Measurements from ENCODE around the gene SLC24A3.
"Not testable (repeated sequence)": the region's sequence is repeated elsewhere in the genome, so short reads cannot be mapped to it uniquely, and the experiment has no call there.

The SLC24A3 gene

DNA sequence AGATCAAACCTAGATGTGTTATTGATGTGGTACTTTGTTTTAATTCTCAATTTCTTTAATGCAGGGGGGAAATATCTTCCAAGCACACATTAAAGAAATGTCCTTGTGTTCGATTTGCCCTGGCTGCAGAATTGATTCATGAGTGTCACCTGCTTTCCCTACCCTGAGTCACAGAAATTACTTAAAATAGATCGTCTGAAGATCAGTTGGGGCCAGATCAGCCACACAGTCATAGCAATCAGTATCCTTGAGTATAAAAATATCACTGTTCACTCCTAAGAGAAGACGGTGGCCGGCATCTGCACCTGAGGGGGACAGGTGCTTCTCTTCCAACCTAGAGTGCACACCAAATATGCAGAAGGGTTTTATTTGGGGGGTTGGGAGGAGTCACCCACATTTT lies 430.4 kb downstream of the SLC24A3 start:
- no peak for DNase-seq

DNA sequence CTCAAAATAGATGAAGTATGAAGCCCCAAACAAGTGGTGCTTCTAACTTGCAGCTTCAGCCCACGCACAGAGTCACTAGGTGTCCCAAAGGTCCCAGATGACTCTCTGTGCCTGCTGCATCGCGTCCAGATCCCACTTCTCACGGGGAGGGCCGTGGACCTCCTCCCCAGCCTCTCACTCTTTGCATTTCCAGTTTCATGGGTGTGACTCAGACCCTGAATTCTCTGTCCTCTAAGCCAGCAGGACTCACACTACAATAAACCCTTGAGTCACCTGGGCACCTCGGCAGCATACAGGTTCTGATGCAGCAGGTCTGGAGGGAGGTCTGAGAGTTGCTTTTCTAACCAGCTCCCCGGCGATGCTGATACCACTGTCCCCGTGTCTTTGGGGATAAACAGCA lies 431.6 kb downstream of the SLC24A3 start:
- no peak for DNase-seq

DNA sequence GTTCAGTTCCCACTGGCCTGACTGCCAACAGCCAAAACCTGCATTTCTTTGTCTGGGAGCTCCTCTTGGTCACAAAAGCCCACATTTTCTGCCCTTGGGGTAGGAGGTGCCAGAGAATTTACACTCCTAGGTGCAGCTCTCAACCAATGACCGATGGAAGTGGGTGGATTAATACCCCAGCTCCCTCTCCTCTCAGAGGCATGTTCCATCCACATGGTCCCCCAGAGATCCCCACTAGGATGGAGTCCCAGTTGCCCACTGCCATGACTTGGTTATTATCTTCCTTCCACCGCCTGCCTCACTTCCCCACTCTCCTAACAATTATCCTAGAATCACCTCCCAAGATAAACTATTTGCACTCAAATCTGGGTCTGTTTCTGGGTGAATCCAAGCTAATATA lies 434.5 kb downstream of the SLC24A3 start:
- DNase-seq: no peak

DNA sequence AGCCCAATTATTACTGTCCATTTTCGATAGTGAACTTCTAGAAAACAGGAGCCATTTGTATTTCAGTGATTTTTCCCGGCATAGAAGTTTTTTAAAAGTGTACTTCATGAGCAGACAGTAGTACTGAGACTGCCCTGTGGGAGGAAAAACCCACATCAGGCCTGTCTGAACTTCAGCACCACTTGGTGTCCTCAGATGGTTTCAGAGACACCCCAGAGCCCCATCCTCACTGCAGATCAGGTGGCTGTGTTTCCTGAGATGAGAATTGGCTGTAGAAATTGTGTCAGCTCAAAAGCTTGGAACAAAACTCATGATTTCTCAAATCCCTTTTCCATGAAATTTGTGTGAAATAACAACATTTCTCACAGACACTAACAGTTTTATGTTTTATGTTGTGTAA lies 435.6 kb downstream of the SLC24A3 start:
- DNase-seq: no peak

DNA sequence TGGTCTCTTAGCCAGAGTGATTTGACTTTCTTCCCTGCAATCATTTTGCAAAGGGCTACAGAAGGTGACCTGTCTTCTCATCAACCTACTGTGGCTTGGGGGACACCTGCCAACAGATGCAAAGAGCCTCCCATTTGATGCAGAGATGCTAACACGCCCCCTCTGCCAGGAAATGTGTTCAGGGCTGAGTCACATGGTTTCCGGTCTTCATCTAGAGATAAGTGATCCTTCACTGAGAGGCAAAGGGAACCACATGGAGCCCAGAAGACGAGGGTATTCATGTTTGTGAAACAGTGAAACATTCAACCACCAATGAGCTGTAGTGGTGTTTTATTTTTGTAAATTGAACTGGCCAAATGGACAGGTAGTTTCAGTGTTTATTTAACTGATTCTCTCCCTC lies 436.6 kb downstream of the SLC24A3 start:
- no peak for DNase-seq

DNA sequence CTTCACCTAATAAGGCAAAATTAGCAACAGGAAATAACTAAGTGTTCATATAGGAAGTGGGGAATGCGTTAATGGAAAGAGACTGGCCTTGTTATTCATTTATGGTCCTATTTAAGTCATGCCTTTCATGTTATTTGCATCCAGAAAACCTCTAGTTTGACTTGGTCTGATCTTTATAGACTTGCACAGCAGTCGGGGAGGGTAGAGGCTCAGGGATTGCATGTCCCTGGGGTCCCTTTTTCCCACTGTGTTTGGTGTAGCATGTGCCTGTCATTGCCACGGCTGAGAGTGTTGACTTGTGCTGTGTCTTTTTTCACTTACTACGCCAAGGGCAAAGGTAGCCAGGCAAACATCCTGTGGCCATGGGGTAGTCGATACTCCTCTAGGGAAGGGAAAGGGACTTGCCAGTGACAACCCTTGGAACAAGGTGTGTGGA lies 440.2 kb downstream of the SLC24A3 start:
- DNase-seq: no peak

DNA sequence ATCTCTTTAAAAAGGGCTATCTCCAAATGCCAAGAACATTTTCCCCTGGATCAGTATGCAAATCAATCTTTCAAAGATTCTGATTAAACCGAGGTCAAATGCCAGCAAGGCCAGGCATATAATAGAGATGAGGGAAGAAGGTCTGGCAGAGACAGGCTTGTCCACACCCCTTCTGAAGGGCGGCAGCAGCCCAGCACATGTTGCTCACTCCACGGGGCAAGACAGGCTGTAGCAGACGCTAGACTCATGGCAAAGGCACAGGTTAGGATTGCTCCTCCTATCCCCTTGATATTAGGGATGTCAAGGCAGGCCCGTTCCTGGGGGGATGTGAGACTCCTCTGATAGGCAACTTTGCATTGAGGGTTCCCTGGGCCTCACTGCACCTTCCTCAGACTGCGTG lies 440.9 kb downstream of the SLC24A3 start:
- DNase-seq: no peak

DNA sequence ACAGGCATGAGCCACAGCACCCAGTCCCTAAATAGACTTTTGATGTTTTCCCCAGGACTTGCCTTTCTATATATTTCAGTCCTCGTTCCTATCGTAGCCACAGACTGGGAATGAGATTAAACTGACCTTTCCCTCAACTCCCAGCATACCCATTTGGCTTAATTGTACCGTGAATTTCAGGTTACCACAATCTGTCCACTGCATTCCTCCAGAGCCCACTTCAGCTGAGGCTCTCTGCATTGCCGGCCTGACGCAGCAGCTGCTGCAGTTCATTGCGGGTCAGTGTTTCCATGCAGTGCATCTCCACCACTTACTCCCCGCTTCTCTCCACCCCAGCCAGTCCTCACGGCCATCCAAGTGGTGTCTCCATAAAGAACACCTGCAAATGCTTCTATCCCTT lies 442.5 kb downstream of the SLC24A3 start:
- no peak for DNase-seq

DNA sequence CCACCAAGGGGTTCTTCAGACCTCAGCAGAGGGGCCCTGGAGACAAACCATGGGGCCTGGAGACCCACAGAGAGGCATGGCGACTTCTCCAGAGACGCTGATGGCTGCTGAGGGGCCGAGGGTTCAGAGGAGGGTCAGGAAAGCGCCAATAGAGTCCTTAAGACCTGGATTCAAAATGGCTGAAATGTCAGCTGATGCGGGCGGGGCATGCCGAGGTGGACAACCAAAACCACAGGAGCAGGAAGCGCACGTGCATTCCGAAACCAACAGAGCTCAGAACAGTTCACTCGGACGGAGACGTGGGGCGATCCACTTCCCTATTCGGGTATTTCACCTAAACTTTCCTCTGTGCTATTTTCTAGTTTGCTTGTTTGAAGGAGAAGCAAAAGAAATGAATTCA lies 445.7 kb downstream of the SLC24A3 start:
- DNase-seq: no peak

DNA sequence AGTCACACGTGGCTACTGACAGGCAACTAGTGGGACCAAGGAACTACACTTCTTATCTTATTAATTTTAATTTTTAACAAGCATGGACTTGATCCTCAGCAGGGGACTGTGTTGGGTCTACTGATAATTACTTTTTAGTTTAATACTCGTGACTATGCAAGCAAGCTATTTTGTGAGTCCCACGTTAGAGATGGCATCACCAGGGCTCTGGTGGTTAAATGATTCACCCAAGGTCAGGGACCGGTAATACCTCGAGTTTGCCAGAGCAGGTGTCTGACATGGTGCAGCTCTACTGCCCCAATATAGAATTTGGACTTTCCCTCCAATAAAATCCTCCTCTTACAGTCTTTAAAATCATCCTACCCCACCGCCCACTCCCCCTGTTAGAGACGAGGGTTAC lies 447.0 kb downstream of the SLC24A3 start:
- DNase-seq: no peak

DNA sequence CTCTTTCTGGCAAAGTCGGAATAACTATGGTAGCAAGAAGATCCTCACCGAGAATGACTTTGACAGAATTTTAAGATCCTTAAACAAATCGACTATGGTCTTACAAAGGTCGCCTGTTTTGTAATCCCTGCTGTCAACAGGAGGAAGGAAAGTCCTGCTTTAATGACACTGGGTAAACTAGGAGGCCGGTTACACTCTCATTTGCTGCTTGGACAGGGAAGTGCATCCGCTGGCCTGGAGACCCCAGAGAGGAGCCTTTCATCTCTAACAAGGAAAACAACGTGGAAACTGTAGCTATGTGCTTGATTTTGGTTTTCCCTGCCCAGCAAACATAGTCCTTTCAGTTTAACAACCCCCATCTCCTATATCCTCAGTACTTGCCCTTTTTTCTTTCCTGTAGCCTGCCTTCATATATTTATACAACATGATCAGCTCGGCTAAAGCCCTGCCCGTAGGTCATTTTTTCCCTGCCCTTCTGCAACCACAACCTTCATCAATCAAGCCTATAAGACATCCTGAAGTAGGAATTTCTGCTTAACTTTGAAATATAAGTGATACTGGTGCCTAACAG lies 448.5 kb downstream of the SLC24A3 start:
- DNase-seq: no peak

DNA sequence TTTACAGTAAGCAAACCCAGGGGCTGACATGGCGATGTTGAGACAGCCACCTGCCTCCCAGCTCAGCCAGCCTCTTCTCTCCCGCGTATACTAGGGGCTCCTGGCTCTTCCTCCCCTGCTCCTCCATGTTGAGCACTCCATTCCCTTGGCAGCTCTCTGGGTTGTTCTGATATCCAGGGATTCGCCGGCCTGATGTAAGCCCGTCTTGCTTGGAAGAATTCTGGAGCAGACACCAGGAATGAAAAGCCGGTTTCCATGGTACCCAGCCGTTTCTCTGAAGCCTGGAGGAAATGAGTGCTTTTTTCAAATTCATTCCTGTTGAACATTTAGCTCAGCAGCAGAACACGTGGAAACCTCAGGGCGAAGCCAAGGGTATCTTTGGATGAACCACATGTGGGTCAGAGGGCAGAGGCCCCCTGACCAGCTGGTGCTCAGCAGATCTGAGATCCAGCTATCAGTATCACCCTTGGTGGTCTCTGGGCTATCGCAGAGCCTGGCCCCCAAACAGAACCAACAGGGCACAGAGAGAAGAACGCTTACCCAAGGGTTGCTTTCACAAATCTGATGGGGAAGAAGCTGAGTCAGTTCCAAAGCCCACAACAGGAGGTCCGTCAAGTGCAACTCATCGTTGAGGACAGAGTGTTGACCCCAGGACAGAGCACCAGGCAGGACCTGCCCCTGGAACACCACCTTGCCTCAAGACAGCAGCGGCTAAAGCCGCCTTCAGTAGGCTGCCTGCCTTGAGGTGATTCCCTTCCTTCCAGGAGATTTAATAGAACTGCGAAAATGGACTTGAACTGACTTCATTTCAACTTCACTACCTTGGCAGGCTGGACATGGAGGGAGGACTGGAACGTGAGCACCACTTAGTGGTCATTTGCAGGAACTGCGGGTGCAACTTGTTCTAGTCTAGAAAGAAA lies 449.5 kb downstream of the SLC24A3 start:
- DNase-seq: peak in 11 of 14 donors; percentile 1 to 37 (median 15)

DNA sequence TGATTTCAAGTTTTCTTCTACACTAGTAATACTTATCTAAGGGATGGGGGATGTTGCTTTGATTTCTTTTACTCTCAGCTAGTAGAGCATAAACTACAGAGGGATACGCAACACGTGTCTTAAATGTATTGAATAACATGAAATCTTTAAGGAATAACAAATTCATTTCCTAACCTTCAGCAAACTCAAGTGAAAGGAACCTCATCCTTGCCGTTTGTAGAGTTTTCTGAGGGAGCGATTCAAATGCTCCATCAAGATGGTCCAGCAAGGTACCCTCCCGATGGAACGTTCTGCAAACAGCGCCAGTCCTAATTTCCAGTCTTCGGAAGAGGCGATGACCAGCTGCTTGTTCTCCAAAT lies 450.2 kb downstream of the SLC24A3 start:
- no peak for DNase-seq

DNA sequence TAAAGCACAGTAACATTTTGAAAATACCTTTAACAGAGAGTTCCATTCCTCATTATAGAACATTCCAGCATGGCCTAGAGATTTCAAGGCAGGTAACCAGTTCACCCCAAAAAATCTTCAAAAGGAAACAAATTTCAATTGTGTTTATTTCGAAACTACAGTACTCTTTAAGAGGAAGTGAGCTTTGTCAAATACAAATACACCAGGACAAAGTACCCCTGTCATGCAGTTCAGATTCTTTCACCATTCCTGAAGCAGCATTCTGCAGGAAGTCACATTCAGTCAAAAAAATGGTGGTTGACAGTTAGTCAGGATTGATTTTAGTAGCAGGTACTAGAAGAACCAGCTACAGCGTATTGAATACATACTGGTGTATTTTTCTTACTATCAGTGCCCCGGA lies 456.0 kb downstream of the SLC24A3 start:
- no peak for DNase-seq

DNA sequence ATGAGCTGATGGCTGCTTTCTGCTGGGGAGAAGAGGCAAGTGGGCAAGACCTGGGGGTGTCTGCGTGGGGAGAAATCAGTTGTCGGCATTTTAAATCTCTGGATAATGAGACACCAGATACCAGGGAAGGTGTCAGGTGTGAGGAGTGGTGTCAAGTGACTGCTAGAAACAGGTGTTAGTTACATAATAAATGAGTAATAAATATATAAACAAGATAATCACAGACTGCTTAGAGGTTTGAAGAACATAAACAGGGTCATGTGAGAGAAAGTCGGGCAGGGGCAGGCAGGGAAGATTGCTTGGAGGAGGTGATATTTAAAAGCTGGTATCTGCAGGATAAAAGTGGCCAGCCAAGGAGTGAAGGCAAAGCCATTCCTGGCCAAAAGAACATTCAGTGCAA lies 458.4 kb downstream of the SLC24A3 start:
- no peak for DNase-seq

DNA sequence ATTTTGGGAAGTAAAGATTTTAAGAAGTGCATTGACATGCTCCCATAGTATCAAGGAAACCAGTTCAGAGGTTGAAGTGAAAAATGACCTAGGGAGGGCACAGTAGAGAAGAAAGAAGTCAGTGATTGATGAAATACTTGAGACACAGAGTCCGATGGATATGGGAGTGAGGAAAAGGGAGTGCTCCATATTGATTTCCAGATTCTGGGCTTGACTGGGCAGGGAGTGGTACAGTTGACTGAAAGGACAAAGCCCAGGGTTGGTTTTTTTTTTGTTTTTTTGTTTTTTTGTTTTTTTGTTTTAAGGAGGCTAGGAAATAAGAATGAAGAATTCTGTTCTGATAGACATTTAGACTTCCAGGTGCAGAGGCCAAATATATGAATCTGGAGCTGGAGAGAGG lies 458.9 kb downstream of the SLC24A3 start:
- DNase-seq: no peak

DNA sequence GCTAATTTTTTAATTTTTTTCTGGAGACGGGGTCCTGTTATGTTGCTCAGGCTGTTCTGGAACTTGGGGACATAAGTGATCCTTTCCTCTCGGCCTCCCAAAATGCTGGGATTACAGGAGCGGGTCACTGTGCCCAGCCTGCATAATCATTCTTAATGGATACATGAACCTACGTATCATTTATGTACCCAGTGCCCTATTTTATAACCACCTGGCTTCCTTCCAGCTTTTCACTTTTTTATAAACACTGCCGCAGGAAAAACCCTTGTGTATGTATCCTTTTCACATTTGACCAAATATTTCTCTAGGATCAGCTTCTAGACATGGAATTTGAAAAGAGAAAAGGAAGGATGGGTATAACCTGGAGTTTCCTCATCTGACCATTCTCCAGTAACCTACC lies 460.1 kb downstream of the SLC24A3 start:
- DNase-seq: no peak

DNA sequence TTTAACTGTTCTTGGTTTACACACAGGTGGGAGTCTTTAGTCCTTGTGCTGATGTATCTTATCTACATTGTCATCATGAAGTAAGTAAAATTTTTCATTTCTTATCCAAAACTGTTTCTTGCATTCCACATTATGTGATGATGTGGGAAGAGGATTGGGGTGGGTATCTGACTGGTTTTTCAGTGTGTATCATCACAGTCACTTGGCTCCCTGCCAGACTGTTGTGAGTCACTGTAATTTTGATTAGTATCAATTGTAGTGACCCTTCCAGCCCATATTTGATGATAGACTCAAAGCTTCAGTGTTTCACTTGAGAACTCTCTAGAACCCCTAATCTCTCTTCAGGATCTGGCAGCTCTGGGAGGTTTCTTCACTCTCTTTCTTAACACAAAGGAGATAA lies 461.1 kb downstream of the SLC24A3 start:
- no peak for DNase-seq

DNA sequence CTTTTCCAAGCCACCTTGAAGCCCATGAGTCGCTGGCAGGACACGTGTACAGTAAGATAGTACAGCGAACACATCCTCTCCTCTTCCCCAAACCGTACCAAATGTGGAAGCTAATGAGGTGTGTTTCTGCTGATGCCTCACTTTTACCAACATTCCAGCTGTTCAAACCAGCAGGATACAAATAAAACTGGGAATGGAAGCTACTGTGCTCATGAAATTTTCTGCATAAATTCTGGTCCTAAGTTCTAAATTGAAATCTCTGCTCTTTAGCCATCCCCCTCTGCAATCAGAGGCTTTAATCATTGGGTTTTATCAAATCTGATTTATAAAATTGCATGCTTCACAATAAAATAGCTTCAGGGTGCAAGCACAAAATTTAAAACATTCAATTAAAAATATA lies 463.8 kb downstream of the SLC24A3 start:
- DNase-seq: no peak

DNA sequence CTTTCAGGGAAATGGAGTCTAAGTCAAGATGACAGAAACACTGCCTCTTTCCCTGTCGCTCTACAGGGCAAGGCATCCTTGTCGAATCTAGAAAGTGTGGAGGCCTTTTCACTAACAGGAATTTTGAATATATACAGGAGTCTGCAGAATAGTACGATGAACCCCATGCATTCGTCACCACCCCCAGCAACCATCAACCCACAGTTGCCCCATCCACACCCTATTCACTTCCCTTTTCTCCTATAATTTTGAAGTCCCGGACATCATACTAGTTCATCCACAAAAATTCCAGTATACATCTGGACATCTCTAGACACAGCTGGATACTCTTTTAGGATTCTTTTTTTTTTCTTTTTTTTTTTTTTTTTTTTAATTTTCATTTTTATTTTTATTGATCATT lies 464.9 kb downstream of the SLC24A3 start:
- DNase-seq: no peak

DNA sequence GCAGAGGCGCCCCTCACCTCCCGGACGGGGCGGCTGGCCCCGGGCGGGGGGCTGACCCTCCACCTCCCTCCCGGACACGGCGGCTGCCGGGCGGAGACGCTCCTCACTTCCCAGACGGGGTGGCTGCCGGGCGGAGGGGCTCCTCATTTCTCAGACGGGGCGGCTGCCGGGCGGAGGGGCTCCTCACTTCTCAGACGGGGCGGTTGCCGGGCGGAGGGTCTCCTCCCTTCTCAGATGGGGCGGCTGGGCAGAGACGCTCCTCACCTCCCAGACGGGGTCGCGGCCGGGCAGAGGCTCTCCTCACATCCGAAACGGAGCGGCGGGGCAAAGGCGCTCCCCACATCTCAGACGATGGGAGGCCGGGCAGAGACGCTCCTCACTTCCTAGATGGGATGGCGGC lies 466.1 kb downstream of the SLC24A3 start:
- not testable (repeated sequence) for DNase-seq

DNA sequence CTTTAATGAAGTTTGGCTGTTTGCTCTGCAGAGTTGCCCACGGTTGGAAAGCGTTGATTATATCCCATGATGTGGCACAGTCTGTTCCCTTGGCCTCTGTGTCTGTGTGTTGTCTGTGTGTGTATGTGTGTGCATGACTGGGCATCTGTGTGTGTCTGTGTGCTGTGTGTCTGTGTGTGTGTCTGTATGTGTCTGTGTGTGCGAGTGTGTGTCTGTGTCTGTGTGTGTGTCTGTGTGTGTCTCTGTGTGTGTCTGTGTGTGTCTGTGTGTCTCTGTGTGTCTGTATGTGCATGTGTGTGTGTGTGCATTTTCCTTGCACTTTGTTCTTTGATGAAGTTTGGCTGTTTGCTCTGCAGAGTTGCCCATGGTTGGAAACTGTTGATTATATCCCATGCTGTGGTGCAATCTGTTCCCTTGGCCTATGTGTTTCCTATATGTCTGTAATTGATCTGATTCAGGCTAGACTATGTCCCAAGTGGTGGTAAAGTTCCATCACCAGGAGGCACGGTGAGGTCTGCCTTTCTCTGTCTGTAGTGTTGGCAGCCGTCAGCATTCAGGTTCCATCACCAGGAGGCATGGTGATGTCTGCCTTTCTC lies 467.6 kb downstream of the SLC24A3 start:
- no peak for DNase-seq

DNA sequence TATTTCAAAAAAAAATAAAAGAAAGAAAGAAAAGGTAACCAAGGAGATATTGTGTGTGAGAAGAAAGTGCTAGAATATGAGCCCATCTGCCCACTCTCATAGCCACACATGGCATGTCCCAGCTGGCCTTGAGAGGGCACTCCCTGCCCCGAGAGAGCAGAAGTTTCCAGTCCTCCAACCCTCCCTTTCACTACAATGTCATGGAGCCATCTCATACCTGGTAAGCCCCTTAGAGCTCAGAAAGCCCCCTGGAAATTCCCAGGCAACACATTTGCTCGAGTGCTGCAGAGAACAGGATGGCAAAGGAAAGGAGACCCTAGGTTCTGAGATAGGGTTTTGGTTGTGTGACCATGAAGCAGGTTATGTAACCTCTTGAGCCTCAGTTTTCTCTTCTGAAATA lies 469.8 kb downstream of the SLC24A3 start:
- DNase-seq: no peak

DNA sequence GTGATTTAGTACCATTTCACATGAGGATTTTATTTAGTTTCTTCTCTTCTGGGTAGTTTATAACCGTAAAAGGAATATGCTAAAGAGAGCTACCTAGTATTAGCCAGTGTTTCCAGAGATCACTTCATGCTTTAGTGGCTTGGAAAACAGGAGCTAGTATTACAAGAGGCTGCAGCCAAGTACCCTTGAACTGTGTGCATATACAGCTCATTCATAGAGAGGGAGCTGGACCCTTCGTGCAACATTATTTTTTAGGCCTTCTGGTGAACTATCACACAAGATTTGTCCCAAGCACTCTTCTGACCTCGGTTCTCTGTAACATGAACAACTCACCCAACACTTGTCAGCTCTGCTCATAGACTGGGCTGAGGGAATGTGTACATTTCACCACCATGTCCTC lies 470.7 kb downstream of the SLC24A3 start:
- DNase-seq: no peak
